NCI-H2227 (cell line): ENCODE data around the gene GBP4.
A peak's percentile ranks its signal among the peaks of the same experiment; 100 is the strongest.

ENCODE experiments used
- DNase-seq: peaks from one replicate; lab custom pipeline; 2025; ENCODE audit not compliant: unreplicated experiment; lab: John Stamatoyannopoulos, UW

The GBP4 gene

DNA sequence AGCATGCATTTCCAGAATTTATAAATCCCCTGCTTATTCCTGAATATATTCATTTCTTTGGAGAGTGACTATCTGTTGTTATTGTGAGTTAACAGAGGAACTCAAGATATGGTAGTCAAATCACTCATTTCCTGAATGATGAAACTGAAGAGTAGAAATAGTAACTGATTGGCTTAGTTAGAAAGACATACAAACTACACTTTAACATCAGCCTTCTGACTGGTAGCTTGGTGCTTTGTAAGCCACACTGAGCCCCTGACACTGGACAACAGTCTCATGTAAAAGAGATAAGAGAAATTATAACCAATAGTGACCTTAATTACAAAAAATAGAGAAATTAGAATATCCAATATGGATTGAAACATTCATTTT lies 27.7 kb downstream of the GBP4 start:
- no peak for DNase-seq

DNA sequence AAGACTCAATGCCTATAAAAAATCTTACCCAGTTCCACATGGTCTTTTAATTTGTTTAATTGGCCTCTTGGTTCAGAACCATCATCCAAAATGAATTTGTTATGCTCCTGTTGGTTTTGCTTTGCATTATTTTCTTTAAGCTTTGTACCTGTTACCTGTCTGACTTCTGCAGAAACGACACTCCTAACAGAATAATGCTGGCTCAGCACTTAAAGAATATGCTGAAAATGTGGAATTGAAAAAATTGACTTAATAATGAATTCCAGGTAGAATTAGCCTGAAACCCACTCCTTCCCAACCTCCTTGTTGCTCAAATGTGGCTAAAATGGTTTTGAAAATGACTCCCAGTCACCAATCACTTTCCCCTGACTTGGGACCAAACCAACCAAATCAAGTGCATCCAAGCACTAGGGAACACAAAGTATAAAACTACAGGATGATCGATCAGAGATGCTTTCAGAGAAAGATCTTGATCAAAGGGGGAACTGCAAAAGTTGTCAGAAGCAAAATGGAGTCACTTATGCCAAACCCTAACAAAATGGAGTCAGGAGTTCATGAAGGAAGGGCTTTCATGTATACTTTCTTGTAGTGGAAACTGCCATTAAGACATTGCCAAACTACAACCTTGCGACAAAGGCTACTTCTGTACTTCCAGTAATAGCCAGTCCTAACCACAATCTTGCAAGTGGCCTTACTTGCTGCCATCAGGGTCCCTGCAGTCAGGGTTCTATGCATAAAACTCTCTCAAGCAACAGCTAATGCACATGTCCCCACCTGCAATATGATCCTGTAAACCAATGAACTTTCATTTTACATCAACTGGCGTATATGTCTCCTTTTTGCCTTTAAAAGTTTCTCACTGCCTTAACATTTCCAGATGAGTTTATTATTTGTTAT lies 28.3 kb downstream of the GBP4 start:
- DNase-seq, result no peak

DNA sequence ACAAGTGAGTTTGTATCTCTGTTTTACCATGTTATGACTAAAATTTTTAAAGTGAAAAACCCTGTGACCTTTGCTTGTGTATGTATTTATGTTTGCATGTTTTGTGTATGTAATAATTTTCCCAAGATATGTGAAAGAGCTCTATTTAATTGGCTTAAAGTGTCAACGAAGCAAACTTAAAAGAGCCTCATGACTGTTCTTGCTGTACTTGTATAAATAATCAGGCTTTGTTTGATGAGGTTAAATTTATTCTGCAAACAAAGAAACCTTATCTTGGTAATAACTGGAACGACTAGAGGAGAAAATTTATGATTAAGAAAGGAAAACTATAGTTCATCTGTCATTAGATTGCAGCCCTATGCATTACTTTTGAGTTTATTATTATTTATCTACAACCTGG lies 29.6 kb downstream of the GBP4 start:
- no peak for DNase-seq

DNA sequence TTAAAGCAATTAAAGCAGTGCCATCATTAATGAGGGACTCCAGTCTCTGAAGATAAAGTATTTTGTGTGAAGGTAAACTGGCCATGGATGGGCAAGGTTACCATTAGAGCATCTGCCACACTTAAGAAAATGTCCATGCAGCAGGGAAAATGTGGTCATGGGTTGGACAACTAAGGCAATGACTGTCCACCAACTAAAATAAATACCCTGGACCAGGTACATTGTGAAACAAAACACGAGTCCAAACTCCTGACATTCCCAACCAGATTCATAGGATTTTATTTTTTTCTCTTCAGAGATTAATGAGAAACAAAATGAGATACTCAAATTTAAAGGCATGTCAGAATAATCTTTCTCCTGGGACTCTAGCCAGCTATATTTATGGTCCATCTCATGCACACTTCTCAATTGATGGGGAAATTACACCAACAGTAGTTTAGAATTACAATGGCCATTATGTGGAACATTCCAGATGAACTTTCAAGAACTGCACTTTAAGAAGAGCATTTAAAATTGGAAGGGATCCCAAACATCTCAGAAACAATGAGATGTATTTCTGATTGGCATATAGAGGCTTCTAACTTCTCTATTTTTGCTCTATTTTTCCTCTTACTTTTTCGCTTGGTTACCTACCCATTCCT lies 31.0 kb downstream of the GBP4 start:
- DNase-seq, result no peak

DNA sequence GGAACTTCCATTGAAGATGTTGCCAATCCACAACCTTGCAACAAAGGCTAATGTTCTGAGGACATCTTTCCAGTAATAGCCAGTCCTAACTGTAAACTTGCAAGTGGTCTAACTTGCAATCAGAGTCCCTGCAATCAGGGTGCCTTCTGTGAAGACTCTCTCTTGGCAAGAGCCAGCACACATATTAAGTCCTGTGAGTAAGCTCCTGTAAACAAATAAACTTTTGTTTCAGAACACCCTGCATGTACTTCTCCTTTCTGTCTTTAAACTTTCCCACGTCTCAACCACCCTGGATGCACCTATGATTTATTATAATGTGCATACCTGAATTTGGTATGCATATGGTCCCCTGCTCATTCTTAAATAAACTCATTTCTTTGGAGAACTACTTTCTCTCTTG lies 32.0 kb downstream of the GBP4 start:
- DNase-seq, result no peak

DNA sequence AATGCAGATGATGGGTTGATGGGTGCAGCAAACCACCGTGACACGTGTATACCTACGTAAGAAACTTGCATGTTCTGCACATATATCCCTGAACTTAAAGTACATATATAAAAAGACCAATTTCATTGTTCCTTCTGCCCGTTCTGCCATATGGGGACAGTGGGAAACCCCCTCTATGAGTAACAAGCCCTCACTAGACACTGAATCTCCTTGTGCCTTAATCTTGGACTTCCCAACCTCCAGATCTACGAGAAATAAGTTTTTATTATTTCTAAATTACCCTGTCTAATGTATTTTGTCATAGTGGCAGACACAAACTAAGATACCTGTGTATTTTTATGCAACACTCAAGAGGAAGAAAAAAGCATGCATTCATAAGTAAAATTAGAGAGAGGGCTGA lies 32.9 kb downstream of the GBP4 start:
- no peak for DNase-seq

DNA sequence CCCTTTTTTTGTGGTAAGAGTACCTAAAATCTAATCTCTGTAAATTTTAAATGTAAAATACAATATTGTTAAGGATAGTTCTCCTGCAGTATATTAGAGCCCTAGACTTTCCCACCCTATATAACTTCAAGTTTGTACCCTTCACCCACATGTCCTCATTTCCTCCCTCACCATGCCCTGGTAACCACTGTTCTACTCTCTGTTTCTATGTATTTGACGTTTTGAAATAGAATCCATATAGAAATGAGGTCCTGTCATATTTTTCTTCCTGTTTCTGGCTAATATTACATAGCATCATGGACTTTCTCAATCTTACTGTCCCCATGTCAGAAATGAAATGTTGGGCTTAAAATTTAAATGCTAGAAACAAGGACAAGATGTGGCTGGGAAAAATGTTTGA lies 47.7 kb downstream of the GBP4 start:
- no peak for DNase-seq

DNA sequence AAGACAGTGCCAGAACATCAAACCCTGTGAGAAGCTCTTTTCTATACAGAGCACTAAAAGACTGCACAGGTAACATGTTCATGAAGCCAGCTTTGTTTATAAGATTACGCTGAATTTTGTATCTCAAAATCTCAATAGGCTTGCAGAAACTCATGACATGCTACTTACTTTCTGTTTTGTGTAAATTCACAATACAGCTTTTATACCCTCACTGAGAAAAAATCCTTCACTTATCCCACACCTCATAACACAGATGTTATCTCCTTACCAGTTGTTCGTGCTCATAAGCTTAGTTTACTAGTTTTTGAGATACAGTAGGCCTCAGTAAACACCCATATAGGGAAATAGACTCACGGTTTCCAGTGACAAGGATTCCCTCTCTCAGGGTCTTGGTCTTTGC lies 48.8 kb downstream of the GBP4 start:
- DNase-seq, result no peak

DNA sequence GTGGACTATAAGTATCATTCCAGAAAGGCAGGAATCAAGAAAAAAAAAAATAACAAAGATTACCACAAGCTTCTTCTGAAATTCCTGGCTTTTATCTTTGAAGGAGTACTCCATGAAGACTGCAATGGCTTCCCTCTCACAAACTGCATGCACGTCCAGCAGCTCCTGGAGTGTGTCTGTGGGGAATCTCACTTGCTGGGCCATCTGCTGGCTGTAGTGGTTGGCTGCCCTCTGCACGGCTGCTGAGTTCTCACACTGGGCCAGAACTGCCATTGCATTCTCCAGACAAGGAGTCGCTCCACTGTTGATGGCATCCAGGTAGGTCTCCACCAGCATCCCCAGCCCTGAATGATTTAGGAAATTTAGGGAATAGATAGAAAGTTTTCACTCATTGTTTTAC lies 49.5 kb downstream of the GBP4 start:
- DNase-seq, result peak; percentile 2

DNA sequence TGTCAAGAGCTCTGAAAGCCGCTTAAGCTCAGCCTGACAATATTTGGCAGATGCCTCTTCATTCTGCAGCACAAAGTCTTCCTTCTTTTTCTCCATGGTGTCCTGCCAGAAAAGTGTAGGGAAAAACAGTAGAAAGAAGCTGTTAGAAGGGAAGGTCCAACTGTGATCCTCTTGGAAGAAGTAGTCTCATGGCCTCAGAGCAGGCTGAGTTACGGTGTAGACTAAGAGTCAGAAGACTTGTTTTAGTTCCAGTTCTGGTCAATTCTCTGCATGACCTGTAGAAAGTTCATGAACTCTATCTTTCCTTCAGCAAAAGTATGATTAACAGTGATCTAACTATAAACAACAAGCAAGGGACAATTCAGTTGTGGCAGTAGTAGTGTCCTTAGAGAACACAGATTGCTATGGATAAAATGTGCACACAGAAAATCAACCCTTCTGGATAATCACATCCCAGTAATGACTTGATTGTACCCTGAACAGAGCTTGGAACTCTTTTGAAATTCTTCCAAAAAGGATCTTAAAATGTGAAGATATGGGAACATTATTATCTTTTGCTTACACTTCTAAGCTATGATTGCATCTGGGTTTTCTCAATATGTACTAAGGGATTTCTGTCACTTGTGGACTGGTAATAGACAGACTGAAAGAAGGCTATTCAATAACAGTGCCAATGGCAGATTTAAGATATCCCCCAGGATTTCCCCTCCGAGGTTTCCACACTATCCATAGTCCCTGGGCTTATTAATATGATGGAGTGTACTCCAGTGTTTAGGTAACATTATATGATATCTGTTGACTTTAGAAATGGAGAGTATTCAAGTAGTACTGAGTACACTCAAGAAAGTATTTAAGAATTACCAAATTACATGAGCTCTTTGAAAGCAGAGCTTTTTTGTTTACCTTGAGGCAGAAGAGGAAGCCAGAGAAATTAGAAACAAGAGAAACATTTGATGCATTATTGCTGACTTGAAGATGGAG lies 50.8 kb downstream of the GBP4 start:
- DNase-seq, result no peak

DNA sequence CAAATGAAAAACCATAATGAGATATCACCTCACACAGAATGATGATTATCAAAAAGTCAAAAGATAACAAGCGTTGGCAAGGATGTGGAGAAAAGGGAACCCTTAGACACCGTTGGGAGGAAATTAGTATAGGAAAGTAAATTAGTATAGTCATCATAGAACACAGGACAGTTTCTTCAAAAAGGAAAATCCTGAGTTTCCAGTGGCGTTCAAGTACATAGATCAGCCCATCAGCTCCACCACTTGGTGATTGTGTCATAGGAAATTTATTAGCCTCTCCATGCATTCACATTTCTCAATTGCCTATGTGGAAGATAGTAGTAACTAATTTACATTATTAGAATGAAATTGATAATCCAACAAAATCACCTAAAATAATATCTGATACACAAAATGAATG lies 52.0 kb downstream of the GBP4 start:
- DNase-seq, result no peak

DNA sequence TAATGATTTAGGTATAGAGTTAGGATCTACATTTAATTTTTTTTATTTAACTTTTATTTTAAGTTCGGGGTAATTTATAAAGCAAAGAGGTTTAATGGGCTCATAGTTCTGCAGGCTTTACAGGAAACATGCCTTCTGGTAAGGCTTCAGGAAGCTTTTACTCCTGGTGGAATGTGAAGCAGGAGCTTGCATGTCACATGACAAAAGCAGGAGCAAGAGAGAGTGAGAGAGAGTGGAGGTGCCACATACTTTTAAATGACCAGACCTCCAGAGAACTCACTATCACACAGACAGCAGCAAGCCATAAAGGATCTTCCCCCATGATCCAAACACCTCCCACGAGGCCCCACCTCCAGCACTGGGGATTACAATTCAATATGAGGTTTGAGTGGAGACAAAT lies 55.3 kb downstream of the GBP4 start:
- no peak for DNase-seq

DNA sequence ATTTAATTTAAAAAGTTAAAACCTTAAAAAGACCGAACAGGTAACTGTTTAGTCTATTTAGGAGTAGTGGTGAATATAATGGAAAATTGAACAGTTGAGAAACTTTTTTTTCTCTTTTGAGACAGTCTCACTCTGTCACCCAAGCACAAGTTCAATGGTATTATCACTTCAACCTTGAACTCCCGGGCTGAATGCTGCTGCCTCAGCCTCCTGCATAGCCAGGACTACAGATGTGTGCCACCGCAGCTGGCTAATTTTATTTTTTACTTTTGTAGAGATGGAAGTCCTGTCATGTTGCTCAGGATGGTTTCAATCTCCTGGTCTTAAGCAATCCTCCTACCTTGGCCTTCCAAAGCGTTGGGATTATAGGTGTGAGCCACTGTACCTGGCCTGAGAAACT lies 56.6 kb downstream of the GBP4 start:
- DNase-seq, result no peak

DNA sequence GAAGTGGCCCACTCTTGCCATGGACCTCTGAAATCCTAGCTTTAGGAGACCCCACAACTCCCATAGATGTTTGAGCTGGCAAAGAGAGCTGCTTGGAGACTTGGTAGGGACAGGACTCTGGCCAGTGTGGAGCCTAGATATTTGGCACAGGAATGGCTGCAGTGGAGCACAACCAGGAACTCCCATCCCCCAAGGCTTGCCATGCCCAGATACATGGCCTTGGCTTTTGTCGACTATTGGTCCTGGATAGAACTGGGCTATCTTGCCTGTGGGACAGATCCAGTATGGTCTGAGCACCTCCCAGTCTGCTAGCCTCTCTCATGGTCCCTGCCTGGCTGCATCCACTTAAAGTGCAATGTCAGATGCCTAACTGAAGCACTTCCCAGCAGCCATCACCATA lies 65.0 kb downstream of the GBP4 start:
- no peak for DNase-seq
